ENCODE data around the gene ABCA13.

DNA sequence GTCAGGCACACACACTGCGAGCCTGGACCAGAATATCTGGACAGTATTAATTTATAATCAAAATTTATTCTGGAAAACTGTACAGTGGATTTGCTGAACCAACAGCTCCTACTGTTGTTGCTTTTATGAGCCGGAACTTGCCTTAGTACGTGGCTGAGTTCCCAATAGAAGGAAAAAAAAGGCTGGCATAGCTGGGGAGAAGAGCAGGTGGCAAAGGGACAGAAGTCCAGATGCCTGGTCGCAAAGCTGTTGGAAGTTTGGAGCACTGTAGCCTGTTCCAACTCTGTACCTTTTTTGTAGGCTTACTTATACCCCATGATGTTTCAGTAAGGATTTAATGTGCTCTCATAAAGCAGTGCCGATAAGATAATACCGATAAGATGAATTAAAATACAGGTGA, 333.8 kb downstream of the ABCA13 start:
- no peak for TF ChIP-seq POLR2A (IDR thresholded peaks at IDR 0.05)
- TF ChIP-seq, protein P1, sequence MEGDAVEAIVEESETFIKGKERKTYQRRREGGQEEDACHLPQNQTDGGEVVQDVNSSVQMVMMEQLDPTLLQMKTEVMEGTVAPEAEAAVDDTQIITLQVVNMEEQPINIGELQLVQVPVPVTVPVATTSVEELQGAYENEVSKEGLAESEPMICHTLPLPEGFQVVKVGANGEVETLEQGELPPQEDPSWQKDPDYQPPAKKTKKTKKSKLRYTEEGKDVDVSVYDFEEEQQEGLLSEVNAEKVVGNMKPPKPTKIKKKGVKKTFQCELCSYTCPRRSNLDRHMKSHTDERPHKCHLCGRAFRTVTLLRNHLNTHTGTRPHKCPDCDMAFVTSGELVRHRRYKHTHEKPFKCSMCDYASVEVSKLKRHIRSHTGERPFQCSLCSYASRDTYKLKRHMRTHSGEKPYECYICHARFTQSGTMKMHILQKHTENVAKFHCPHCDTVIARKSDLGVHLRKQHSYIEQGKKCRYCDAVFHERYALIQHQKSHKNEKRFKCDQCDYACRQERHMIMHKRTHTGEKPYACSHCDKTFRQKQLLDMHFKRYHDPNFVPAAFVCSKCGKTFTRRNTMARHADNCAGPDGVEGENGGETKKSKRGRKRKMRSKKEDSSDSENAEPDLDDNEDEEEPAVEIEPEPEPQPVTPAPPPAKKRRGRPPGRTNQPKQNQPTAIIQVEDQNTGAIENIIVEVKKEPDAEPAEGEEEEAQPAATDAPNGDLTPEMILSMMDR (IDR thresholded peaks at IDR 0.05), result no peak
